Duodenal mucosa (tissue), 2 donors: ENCODE results near the gene CLCN7.

Experiments
- H3K27ac ChIP-seq: one replicate; pipeline ENCODE4 v1.7.0; 2013; ENCODE audit warnings: low read depth, low read length
- H3K27me3 ChIP-seq, 2 donors: one replicate each; pipeline ENCODE4 v1.7.0; 2013; ENCODE audit warnings: low read length in 2 of 2, control low read depth in 1 of 2; ENCODE audit not compliant: insufficient read depth in 2 of 2, control insufficient read depth in 1 of 2
- H3K36me3 ChIP-seq, 2 donors: one replicate each; pipeline ENCODE4 v1.7.0; 2013; ENCODE audit warnings: low read length in 2 of 2, control low read depth in 1 of 2; ENCODE audit not compliant: insufficient read depth in 2 of 2, control insufficient read depth in 1 of 2
- H3K4me1 ChIP-seq, 2 donors: one replicate each; pipeline ENCODE4 v1.7.0; 2013; ENCODE audit warnings: low read length in 2 of 2, control low read depth in 1 of 2; ENCODE audit not compliant: insufficient read depth in 2 of 2, control insufficient read depth in 1 of 2
- H3K4me3 ChIP-seq, 2 donors: one replicate each; pipeline ENCODE4 v1.7.0; 2013; ENCODE audit warnings: low read length in 2 of 2, low read depth in 1 of 2
- H3K9ac ChIP-seq, 2 donors: one replicate each; pipeline ENCODE4 v1.7.0; 2013; ENCODE audit warnings: low read length in 2 of 2, low read depth in 1 of 2
- H3K9me3 ChIP-seq, 2 donors: one replicate each; pipeline ENCODE4 v1.7.0; 2013; ENCODE audit warnings: low read length in 2 of 2, control low read depth in 1 of 2; ENCODE audit not compliant: control insufficient read depth in 1 of 2

The CLCN7 gene

GRCh38 chr16:1422076-1422475, 52.8 kb downstream of the CLCN7 start:
- H3K27me3 ChIP-seq = no peaks in the 10 kb centered on the region
- peaks cover 6 to 10% of the 10 kb centered on the region in 2 donors for H3K4me1 ChIP-seq
- H3K27ac ChIP-seq = no peak overlapping the region
- H3K9ac ChIP-seq = no peak overlapping the region
- H3K4me3 ChIP-seq = no peak overlapping the region
- no peaks in the 10 kb centered on the region for H3K9me3 ChIP-seq
- no peaks in the 10 kb centered on the region for H3K36me3 ChIP-seq

DNA sequence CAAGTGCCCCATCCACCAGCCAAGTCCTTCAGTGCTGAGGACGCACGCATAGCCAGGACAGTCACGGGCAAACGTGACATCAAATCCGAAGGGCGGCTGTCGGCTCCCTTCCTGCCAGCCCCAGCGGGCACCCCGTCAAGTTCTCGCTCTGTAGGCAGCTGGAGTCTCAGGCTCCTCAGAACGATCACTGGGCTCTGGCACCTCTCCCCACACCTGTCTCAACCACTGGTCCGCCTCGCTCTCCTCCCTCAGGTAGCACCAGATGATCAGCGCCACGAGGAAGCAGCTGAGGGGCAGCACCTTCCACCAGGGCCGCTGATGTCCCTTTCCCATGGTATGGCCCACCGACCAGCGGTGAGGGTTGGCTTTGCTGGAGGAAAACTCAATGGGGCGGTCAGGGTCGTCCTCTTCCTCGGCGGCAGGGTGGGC, 54.7 kb downstream of the CLCN7 start:
- Histone ChIP-seq H3K4me3 (peak overlapping the region; percentile 97 to 98), H3K9me3 (no peaks in the 10 kb centered on the region), H3K4me1 (peaks cover 6 to 10% of the 10 kb centered on the region in 2 donors), H3K27me3 (no peaks in the 10 kb centered on the region), H3K9ac (peak overlapping the region; percentile 67 to 84), H3K27ac (peak overlapping the region; percentile 53), H3K36me3 (no peaks in the 10 kb centered on the region)

DNA sequence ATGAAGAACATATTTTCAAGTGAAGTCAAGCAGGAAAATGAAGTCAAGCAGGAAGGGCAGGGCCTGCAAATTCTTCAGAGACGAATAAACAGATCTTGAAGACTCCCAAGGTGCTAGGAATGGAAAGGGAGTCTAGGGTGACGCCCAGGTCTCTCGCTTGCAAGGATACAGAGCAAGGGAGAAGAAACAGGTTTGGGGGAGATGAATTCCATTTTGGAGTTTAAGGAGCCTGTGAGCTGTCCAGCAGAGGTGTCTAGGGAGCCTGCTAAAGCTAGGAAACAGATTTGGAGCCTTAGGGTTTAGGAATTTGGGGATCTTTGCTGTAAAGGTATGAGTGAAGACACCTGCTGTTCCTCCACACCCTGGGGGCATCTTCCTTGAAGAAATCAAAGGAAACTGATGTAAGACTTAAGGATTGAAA, 58.3 kb downstream of the CLCN7 start:
- Histone ChIP-seq H3K4me1 (peaks cover 6 to 10% of the 10 kb centered on the region in 2 donors), H3K9me3 (no peaks in the 10 kb centered on the region), H3K36me3 (peaks cover 0 to 7% of the 10 kb centered on the region in 2 donors), H3K27me3 (no peaks in the 10 kb centered on the region), H3K4me3 (no peak overlapping the region), H3K27ac (no peak overlapping the region), H3K9ac (no peak overlapping the region)

- no peaks in the 10 kb centered on the region for H3K9me3 ChIP-seq
- H3K36me3 ChIP-seq = peaks cover 5 to 7% of the 10 kb centered on the region in 2 donors
- H3K27ac ChIP-seq = peak within 1 kb of the TSS; percentile 66
- no peaks in the 10 kb centered on the region for H3K27me3 ChIP-seq
- H3K9ac ChIP-seq = peak within 1 kb of the TSS; percentile 66 to 74
- H3K4me1 ChIP-seq = peaks cover under 1 to 4% of the 10 kb centered on the region in 2 donors
- peak within 1 kb of the TSS; percentile 76 to 88 for H3K4me3 ChIP-seq
Measured at GRCh38 chr16:1414532-1415260, 60.1 kb downstream of the CLCN7 start, which contains the start of gene UNKL. Gene UNKL, minus strand, starts transcription at chr16:1414704. Its CDS starts 13 bp downstream, at chr16:1414691.

GRCh38 chr16:1413684-1414531, 60.9 kb downstream of the CLCN7 start:
- no peaks in the 10 kb centered on the region for H3K27me3 ChIP-seq
- peak overlapping the region; percentile 76 to 88 for H3K4me3 ChIP-seq
- peaks cover 5 to 7% of the 10 kb centered on the region in 2 donors for H3K36me3 ChIP-seq
- H3K9ac ChIP-seq = peak overlapping the region; percentile 66 to 74
- peak overlapping the region; percentile 66 for H3K27ac ChIP-seq
- H3K9me3 ChIP-seq = no peaks in the 10 kb centered on the region
- no peaks in the 10 kb centered on the region for H3K4me1 ChIP-seq

GRCh38 chr16:1412847-1413246, 62.0 kb downstream of the CLCN7 start:
- no peaks in the 10 kb centered on the region for H3K9me3 ChIP-seq
- H3K9ac ChIP-seq = no peak overlapping the region
- H3K27me3 ChIP-seq = no peaks in the 10 kb centered on the region
- H3K27ac ChIP-seq = no peak overlapping the region
- peaks cover 5 to 7% of the 10 kb centered on the region in 2 donors for H3K36me3 ChIP-seq
- peaks cover 5 to 6% of the 10 kb centered on the region in 2 donors for H3K4me1 ChIP-seq
- no peak overlapping the region for H3K4me3 ChIP-seq

- H3K9me3 ChIP-seq = no peaks in the 10 kb centered on the region
- H3K4me3 ChIP-seq = peak overlapping the region; percentile 67 to 69
- no peak overlapping the region for H3K27ac ChIP-seq
- H3K36me3 ChIP-seq = peaks cover 11 to 12% of the 10 kb centered on the region in 2 donors
- no peaks in the 10 kb centered on the region for H3K27me3 ChIP-seq
- peaks cover 7 to 9% of the 10 kb centered on the region in 2 donors for H3K4me1 ChIP-seq
- H3K9ac ChIP-seq = no peak overlapping the region
Measured at GRCh38 chr16:1408171-1408837, 66.5 kb downstream of the CLCN7 start.

DNA sequence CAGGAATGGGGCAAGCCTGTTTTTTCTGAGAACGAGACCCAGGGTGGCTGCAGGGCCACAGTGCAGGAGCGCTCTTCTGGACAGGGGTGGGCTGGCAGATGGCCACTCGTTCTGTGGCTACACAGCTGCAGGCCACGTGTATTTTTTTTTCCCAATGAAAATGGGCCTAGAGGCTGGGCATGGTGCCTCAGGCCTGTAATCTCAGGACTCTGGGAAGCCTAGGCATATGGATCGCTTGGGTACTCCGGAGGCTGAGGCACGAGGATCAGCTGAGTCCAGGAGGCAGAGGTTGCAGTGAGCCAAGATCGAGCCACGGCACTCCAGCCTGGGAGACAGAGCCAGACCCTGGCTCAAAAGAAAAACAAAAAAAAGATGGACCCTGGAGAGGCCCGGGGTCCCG, 67.1 kb downstream of the CLCN7 start:
- Histone ChIP-seq H3K36me3 (peaks cover 12 to 13% of the 10 kb centered on the region in 2 donors), H3K27ac (no peak overlapping the region), H3K27me3 (no peaks in the 10 kb centered on the region), H3K4me1 (peaks cover 7 to 9% of the 10 kb centered on the region in 2 donors), H3K9me3 (no peaks in the 10 kb centered on the region), H3K4me3 (peak overlapping the region in 1 of 2 donors; percentile 69), H3K9ac (peak overlapping the region in 1 of 2 donors; percentile 43)

GRCh38 chr16:1403733-1404132, 71.1 kb downstream of the CLCN7 start:
- H3K27ac ChIP-seq = no peak overlapping the region
- H3K36me3 ChIP-seq = peaks cover 7 to 38% of the 10 kb centered on the region in 2 donors
- no peaks in the 10 kb centered on the region for H3K27me3 ChIP-seq
- H3K9me3 ChIP-seq = no peaks in the 10 kb centered on the region
- H3K9ac ChIP-seq = no peak overlapping the region
- no peak overlapping the region for H3K4me3 ChIP-seq
- peaks cover 7 to 8% of the 10 kb centered on the region in 2 donors for H3K4me1 ChIP-seq
